Uterus (tissue), 2 donors: ENCODE data around the gene ADORA2B.

Experiments
- CTCF ChIP-seq, 4 experiments: fragments of 200-600 bp in 2 of 4; fragments of 450-650 bp in 2 of 4; sonication (generic) in 2 of 4; IDR thresholded peaks; one replicate each; pipeline ENCODE4 v1.5.1; 2016 to 2019; ENCODE audit warnings: antibody characterized with exemption in 4 of 4, mild to moderate bottlenecking in 2 of 4, moderate library complexity in 1 of 4
- POLR2A ChIP-seq, 2 donors: fragments of 450-650 bp; IDR thresholded peaks; one replicate each; pipeline ENCODE4 v1.6.1; 2016; ENCODE audit warnings: antibody characterized with exemption in 2 of 2, mild to moderate bottlenecking in 1 of 2, moderate library complexity in 1 of 2

DNA sequence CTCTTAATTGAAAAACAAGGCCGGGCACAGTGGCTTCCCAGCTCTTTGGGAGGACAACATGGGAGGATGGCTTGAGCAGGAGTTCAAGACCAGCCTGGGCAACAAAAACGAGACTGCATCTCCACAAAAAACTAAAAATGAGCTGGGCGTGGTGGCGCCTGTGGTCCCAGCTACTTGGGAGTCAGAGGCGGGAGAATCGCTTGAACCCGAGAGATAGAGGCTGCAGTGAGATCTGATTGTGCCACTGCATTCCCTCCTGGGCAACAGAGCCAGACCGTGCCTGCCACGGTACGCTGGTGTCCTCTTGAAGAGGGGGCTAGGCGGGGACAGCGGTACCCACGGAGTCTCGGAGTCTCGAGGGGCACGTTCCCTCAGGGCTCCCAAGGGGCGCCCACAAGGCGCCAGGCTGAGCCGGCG is 27.9 kb upstream of the ADORA2B start:
- no peak for TF ChIP-seq CTCF (IDR thresholded peaks at IDR 0.05)
- TF ChIP-seq POLR2A (IDR thresholded peaks at IDR 0.05): no peak
